Stomach (tissue), 19 donors: ENCODE measurements around the gene TDG. TPM values are rescaled to one million over a fixed set of nuclear protein-coding genes. Genes with fewer than 3 reads are reported as not detected.

ENCODE experiments used
- DNase-seq, 2 donors: peaks; one replicate each; pipeline versions ENCODE4 v3.0.0 to v3.0.0-alpha.2; 2013 to 2019
- H3K27ac ChIP-seq, 5 donors: fragments of 200-600 bp in 4 of 5; sonication (generic) in 4 of 5; one replicate each; pipeline ENCODE4 v1.5.1; 2013 to 2019; ENCODE audit warnings: mild to moderate bottlenecking in 1 of 5, moderate library complexity in 1 of 5
- H3K27me3 ChIP-seq, 3 donors: fragments of 200-600 bp; sonication (generic); one replicate each; pipeline ENCODE4 v1.5.1; 2017 to 2019; ENCODE audit warnings: mixed run types in 1 of 3
- H3K36me3 ChIP-seq, 4 donors: fragments of 200-600 bp; sonication (generic); 1 replicate in 3 of 4; 2 replicates in 1 of 4; pipeline ENCODE4 v1.5.1; 2016 to 2019
- H3K4me1 ChIP-seq, 4 donors: fragments of 200-600 bp; sonication (generic); one replicate each; pipeline ENCODE4 v1.5.1; 2016 to 2019
- H3K4me3 ChIP-seq, 4 donors: fragments of 200-600 bp; sonication (generic) in 3 of 4; one replicate each; pipeline ENCODE4 v1.5.1; 2016 to 2019; ENCODE audit warnings: mild to moderate bottlenecking in 1 of 4
- H3K9me3 ChIP-seq, 4 donors: fragments of 200-600 bp; sonication (generic); one replicate each; pipeline ENCODE4 v1.5.1; 2016 to 2019
- EP300 ChIP-seq: sonication (generic); formaldehyde crosslinking; IDR thresholded peaks from one replicate; pipeline ENCODE4 v1.6.1; 2017; ENCODE audit warnings: antibody characterized with exemption
- POLR2A ChIP-seq, 4 donors: fragments of 450-650 bp; IDR thresholded peaks; one replicate each; pipeline ENCODE4 v1.6.1; 2016; ENCODE audit warnings: antibody characterized with exemption in 4 of 4, control low read depth in 2 of 4, mild to moderate bottlenecking in 1 of 4, moderate library complexity in 1 of 4
- POLR2AphosphoS5 ChIP-seq, 3 donors: sonication (generic); formaldehyde crosslinking; IDR thresholded peaks; one replicate each; pipeline ENCODE4 v1.6.1; 2016; ENCODE audit warnings: antibody characterized with exemption in 3 of 3
- WGBS, 5 donors: extraction: QIAGEN DNeasy Blood & Tissue Kit in 3 of 5; methylation state at CpG; one replicate each; pipeline versions ENCODE4 v1.1.5 to v1.1.7; 2013 to 2018; 5-methylcytosine and 5-hydroxymethylcytosine counted together
- intact Hi-C: fragments of 100-400 bp; cut with DNase I; formaldehyde crosslinking; loops from one replicate; pipeline ENCODE4 v1.15.1; 2023; ENCODE audit warnings: low total_unique reads
- long read RNA-seq, 10 donors: transcript quantifications; one replicate each; lab custom pipeline, GENCODE V29; 2026
- polyA plus RNA-seq, 3 donors: library from polyadenylated mRNA; stranded (reverse); fragments of 200-250 nt; gene quantifications; one replicate each; pipeline ENCODE4 v1.2.3, GENCODE V29; 2013
- total RNA-seq, 5 donors: library from RNA; depleted of rRNA; stranded (reverse); fragments of >200 nt; gene quantifications; one replicate each; pipeline versions ENCODE4 v1.1.0 to v1.2.3, GENCODE V29; 2014 to 2016
- TF ChIP-seq, protein P1 (sequence below), 7 experiments: fragments of 450-650 bp in 4 of 7; fragments of 200-600 bp in 3 of 7; sonication (generic) in 3 of 7; IDR thresholded peaks; one replicate each; pipeline ENCODE4 v1.5.1; 2016 to 2019; ENCODE audit warnings: antibody characterized with exemption in 7 of 7, control low read depth in 2 of 7, mild to moderate bottlenecking in 1 of 7
- donor health status: healthy with polysubstance abuse.
- donor health status: Bipolar disorder and iron deficiency.
- donor health status: healthy.

TDG gene
- total RNA-seq (10 to 100 TPM; 17.4 to 44.1 (median 19.8) TPM), polyA plus RNA-seq (10 to 100 TPM in 1 of 3 donors, 1 to 10 TPM in 2; 9.2 to 10.2 (median 9.5) TPM)
- long read RNA-seq, donor 1, transcript TDG-208 (3 exons, 1,139 nt), result major isoform, 6 of 8 reads
- long read RNA-seq, donor 1, partial matches to known transcripts, result 0 of 8 reads
- long read RNA-seq, donor 1, other reads (novel, unspliced or antisense), result 0 of 8 reads
- long read RNA-seq, donor 2, partial matches to known transcripts, result 0 of 4 reads
- long read RNA-seq, donor 2, other reads (novel, unspliced or antisense), result 0 of 4 reads
- long read RNA-seq, donor 3, transcript TDG-208 (3 exons, 1,139 nt), result major isoform, 8 of 9 reads
- long read RNA-seq, donor 3, partial matches to known transcripts, result 0 of 9 reads
- long read RNA-seq, donor 3, other reads (novel, unspliced or antisense), result 0 of 9 reads
- long read RNA-seq, donor 4, result 0 reads
- long read RNA-seq, donor 5, transcript TDG-208 (3 exons, 1,139 nt), result major isoform, 11 of 23 reads
- long read RNA-seq, donor 5, partial matches to known transcripts, result 7 of 23 reads
- long read RNA-seq, donor 5, other reads (novel, unspliced or antisense), result 0 of 23 reads
- long read RNA-seq, donor 6, transcript TDG-202 (10 exons, 3,251 nt), result minor isoform, 12 of 29 reads
- long read RNA-seq, donor 6, transcript TDG-208 (3 exons, 1,139 nt), result major isoform, 17 of 29 reads
- long read RNA-seq, donor 6, partial matches to known transcripts, result 0 of 29 reads
- long read RNA-seq, donor 6, other reads (novel, unspliced or antisense), result 0 of 29 reads
- long read RNA-seq, donor 7, transcript TDG-208 (3 exons, 1,139 nt), result major isoform, 11 of 16 reads
- long read RNA-seq, donor 7, partial matches to known transcripts, result 0 of 16 reads
- long read RNA-seq, donor 7, other reads (novel, unspliced or antisense), result 0 of 16 reads
- long read RNA-seq, donor 8, transcript TDG-208 (3 exons, 1,139 nt), result major isoform, 10 of 13 reads
- long read RNA-seq, donor 8, partial matches to known transcripts, result 0 of 13 reads
- long read RNA-seq, donor 8, other reads (novel, unspliced or antisense), result 0 of 13 reads
- long read RNA-seq, donor 9, transcript TDG-208 (3 exons, 1,139 nt), result major isoform, 14 of 19 reads
- long read RNA-seq, donor 9, partial matches to known transcripts, result 0 of 19 reads
- long read RNA-seq, donor 9, other reads (novel, unspliced or antisense), result 0 of 19 reads
- long read RNA-seq, donor 10, partial matches to known transcripts, result 0 of 1 reads
- long read RNA-seq, donor 10, other reads (novel, unspliced or antisense), result 0 of 1 reads

DNA sequence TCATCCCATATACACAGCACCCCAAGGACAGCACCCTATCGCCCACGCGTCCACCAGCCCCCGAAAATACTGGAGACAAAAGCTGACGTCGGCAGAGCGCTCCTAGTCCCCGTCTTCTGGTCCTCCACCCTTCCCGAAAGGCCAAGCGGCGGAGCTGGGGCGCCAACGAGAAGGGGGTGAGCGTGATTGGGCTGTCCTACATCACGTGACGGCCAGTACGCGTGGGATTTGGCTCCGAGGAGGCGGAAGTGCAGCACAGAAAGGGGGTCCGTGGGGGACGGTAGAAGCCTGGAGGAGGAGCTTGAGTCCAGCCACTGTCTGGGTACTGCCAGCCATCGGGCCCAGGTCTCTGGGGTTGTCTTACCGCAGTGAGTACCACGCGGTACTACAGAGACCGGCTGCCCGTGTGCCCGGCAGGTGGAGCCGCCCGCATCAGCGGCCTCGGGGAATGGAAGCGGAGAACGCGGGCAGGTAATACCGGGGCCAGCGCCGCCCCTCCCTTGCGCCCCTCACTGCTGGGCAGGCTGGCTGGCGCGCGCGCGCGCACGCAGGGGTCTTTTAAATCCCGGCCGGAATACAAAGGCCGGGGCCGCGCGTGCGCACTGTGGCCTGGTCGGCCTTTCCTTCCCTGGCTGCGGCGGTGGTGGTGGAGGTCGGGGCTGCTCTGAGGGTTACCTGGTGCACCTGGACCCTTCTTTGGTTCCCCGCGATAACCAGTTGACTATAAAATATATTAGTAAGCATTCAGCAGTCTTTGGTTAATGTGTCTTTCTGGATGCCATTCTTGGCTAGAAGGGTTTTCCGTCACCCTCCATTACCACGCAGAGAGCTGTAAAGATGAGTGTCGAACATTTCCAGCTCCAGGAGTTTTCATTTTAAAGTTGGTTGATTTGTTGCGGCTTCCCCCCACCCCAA lies at the start of gene TDG:
TSS of gene TDG (plus strand) at position 283 of the 915 bp plus-strand sequence. CDS start at position 449, 166 bp downstream.
- WGBS, 5 donors, result 0 to 10% (median 7%) methylated on average over 32 to 64 of the region's 64 CpGs

DNA sequence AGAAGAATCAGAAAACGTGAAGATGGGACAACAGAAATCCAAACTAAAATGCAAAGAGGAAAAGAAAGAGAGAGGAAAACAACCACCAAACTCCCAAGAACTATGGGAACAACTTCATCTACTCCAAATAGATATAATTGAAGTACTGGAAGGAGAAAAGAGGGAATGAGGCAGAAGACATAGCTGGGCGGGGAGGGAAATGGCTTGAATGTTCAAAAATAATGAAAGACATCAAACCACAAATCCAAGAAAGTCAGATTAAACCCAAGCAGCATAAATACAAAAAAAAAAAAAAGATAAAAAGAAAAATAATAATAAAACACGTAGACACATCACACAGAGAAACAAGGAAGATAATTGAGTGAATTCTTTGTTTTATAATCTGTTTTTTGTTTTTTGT lies 47.8 kb upstream of the TDG start:
- WGBS, 5 donors, result 46 to 82% (median 72%) methylated on average over 3 of the region's 3 CpGs
- H3K4me1 ChIP-seq, result no peaks in the 10 kb centered on the region
- H3K4me3 ChIP-seq, result no peak overlapping the region
- H3K27ac ChIP-seq, result no peak overlapping the region
- no peaks in the 10 kb centered on the region for H3K27me3 ChIP-seq
- no peak for DNase-seq
- H3K9me3 ChIP-seq, result peaks cover 0 to 10% (median 3%) of the 10 kb centered on the region in 4 donors
- H3K36me3 ChIP-seq, result no peaks in the 10 kb centered on the region
- intact Hi-C loops, result no loop called here
- TF ChIP-seq POLR2A (IDR thresholded peaks at IDR 0.05), result no peak
- TF ChIP-seq, protein P1, sequence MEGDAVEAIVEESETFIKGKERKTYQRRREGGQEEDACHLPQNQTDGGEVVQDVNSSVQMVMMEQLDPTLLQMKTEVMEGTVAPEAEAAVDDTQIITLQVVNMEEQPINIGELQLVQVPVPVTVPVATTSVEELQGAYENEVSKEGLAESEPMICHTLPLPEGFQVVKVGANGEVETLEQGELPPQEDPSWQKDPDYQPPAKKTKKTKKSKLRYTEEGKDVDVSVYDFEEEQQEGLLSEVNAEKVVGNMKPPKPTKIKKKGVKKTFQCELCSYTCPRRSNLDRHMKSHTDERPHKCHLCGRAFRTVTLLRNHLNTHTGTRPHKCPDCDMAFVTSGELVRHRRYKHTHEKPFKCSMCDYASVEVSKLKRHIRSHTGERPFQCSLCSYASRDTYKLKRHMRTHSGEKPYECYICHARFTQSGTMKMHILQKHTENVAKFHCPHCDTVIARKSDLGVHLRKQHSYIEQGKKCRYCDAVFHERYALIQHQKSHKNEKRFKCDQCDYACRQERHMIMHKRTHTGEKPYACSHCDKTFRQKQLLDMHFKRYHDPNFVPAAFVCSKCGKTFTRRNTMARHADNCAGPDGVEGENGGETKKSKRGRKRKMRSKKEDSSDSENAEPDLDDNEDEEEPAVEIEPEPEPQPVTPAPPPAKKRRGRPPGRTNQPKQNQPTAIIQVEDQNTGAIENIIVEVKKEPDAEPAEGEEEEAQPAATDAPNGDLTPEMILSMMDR (IDR thresholded peaks at IDR 0.05), result no peak
- no peak for TF ChIP-seq POLR2AphosphoS5 (IDR thresholded peaks at IDR 0.05)
- no peak for TF ChIP-seq EP300

More for the DNA sequence above, at the start of gene TDG:
- peak within 1 kb of the TSS; percentile 88 to 98 (median 98) for H3K27ac ChIP-seq
- no peaks in the 10 kb centered on the region for H3K36me3 ChIP-seq
- no peaks in the 10 kb centered on the region for H3K27me3 ChIP-seq
- peak; percentile 98 to 100 for DNase-seq
- peak within 1 kb of the TSS; percentile 83 to 97 (median 91) for H3K4me3 ChIP-seq
- H3K9me3 ChIP-seq, result no peaks in the 10 kb centered on the region
- TF ChIP-seq, protein P1 (IDR thresholded peaks at IDR 0.05), result no peak
- TF ChIP-seq POLR2AphosphoS5 (IDR thresholded peaks at IDR 0.05) (peak; percentile 94 to 99 (median 98)), POLR2A (IDR thresholded peaks at IDR 0.05) (peak in 2 of 4 donors; percentile 66 to 69), EP300 (no peak)
- peaks cover 37 to 69% (median 62%) of the 10 kb centered on the region in 4 donors for H3K4me1 ChIP-seq
- intact Hi-C loops, result no loop called here

DNA sequence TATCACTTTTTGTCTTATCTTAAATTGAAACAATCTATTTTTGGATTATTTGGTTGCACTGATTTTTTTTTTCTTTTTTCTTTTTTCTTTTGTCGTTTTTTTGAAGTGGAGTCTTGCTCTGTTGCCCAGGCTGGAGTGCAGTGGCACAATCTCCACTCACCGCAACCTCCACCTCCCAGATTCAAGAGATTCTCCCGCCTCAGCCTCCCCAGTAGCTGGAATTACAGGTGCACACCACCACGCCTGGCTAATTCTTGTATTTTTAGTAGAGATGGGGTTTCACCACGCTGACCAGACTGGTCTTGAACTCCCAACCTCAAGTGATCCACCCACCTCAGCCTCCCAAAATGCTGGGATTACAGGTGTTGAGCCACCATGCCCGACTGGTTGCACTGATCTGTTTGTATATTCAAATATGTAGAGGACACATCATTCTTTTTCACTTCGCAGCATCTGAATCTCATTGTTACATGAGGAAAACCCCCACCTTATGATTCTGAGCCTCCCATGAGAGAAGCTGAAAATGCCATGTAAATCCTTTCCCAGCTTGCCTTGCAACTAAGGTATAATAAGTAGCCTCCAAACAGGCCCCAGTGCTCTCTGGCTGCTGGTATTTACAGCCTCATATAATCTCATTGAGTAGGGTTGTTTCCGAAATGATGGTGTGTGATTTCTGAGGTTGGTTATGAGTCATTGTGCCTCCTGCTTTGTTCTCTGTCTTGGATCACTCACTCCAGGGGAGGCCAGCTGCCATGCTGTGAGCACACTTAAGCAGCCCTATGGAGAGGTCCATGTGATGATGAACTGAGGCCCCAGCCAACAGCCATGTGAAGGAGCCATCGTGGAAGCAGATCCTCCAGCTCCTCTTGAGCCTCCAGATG lies 40.7 kb upstream of the TDG start:
- H3K4me1 ChIP-seq, result peaks cover 4 to 15% (median 12%) of the 10 kb centered on the region in 4 donors
- no peak overlapping the region for H3K4me3 ChIP-seq
- intact Hi-C loops, result no loop called here
- TF ChIP-seq, protein P1 (IDR thresholded peaks at IDR 0.05), result no peak
- TF ChIP-seq POLR2AphosphoS5 (IDR thresholded peaks at IDR 0.05) (no peak), POLR2A (IDR thresholded peaks at IDR 0.05) (no peak), EP300 (no peak)
- WGBS, 5 donors, result 73 to 83% (median 78%) methylated on average over 9 of the region's 9 CpGs
- H3K36me3 ChIP-seq, result no peaks in the 10 kb centered on the region
- H3K27me3 ChIP-seq, result no peaks in the 10 kb centered on the region
- H3K27ac ChIP-seq, result no peak overlapping the region
- no peaks in the 10 kb centered on the region for H3K9me3 ChIP-seq
- no peak for DNase-seq
